Endothelial cell of umbilical vein (primary cell): ENCODE measurements around the gene DAO.

Source experiments
- EZH2 ChIP-seq: IDR thresholded peaks from 2 replicates; pipeline ENCODE4 v1.6.1; 2012; ENCODE audit warnings: borderline replicate concordance, low read depth, mild to moderate bottlenecking, moderate library complexity, low read length, inconsistent platforms; ENCODE audit not compliant: severe bottlenecking
- FOS ChIP-seq: IDR thresholded peaks from 2 replicates; pipeline ENCODE4 v1.6.1; 2011; ENCODE audit warnings: mild to moderate bottlenecking, low read length, moderate library complexity, borderline replicate concordance; ENCODE audit not compliant: insufficient read depth
- GATA2 ChIP-seq: IDR thresholded peaks from 2 replicates; pipeline ENCODE4 v1.7.0; 2011; ENCODE audit warnings: low read depth, mild to moderate bottlenecking, moderate library complexity, mixed read lengths, low read length; ENCODE audit not compliant: insufficient read length, insufficient read depth
- MYC ChIP-seq: IDR thresholded peaks from one replicate; pipeline ENCODE4 v1.6.1; 2011; ENCODE audit warnings: mild to moderate bottlenecking, low read depth, low read length
- POLR2A ChIP-seq: IDR thresholded peaks from 2 replicates; pipeline ENCODE4 v1.6.1; 2012; ENCODE audit warnings: low read depth, mild to moderate bottlenecking, control low read depth, low read length
- POLR2AphosphoS5 ChIP-seq: IDR thresholded peaks from 2 replicates; pipeline ENCODE4 v1.6.1; 2012; ENCODE audit warnings: low read depth, mild to moderate bottlenecking, control low read depth, low read length, moderate library complexity; ENCODE audit not compliant: insufficient read depth
- TF ChIP-seq, protein P1 (sequence below), 2 donors: IDR thresholded peaks; 1 replicate in 1 of 2; 2 replicates in 1 of 2; pipeline ENCODE4 v1.5.1; 2011; ENCODE audit warnings: low read length in 2 of 2, mild to moderate bottlenecking in 2 of 2, moderate library complexity in 2 of 2, control low read depth in 1 of 2, inconsistent platforms in 1 of 2, low read depth in 1 of 2; ENCODE audit not compliant: insufficient read depth in 1 of 2; ENCODE audit errors: extremely low read depth in 1 of 2
- TF ChIP-seq, protein P2 (sequence below): IDR thresholded peaks from 2 replicates; pipeline ENCODE4 v1.6.1; 2011; ENCODE audit not compliant: insufficient read depth, insufficient read length

DNA sequence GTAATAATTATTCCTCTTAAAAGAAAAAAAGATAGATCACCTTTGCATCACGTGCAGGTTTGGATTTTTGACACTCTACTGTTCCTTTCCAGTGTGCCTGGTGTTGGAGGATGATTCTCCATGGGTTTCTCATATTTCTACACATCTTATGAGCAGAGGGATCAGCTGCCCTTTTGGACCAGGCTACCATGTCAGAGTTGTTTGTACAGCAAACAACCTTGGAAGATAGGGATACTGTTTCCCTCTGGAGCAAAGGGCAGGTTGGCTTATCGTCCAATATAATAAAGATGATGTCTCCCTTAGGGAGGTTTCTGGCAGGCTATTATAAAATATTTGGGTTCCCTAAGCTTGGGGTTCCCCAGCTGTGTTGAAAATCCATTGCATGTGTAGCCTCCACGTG lies 42.1 kb downstream of the DAO start:
- TF ChIP-seq, protein P1, sequence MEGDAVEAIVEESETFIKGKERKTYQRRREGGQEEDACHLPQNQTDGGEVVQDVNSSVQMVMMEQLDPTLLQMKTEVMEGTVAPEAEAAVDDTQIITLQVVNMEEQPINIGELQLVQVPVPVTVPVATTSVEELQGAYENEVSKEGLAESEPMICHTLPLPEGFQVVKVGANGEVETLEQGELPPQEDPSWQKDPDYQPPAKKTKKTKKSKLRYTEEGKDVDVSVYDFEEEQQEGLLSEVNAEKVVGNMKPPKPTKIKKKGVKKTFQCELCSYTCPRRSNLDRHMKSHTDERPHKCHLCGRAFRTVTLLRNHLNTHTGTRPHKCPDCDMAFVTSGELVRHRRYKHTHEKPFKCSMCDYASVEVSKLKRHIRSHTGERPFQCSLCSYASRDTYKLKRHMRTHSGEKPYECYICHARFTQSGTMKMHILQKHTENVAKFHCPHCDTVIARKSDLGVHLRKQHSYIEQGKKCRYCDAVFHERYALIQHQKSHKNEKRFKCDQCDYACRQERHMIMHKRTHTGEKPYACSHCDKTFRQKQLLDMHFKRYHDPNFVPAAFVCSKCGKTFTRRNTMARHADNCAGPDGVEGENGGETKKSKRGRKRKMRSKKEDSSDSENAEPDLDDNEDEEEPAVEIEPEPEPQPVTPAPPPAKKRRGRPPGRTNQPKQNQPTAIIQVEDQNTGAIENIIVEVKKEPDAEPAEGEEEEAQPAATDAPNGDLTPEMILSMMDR (IDR thresholded peaks at IDR 0.05; ENCODE audit: extremely low read depth in 1 of 2, insufficient read depth in 1 of 2, low read depth in 1 of 2, low read length in 2 of 2): no peak
- TF ChIP-seq POLR2AphosphoS5 (no peak), POLR2A (no peak), GATA2 (no peak), EZH2 (no peak), MYC (no peak), FOS (no peak)
- TF ChIP-seq, protein P2, sequence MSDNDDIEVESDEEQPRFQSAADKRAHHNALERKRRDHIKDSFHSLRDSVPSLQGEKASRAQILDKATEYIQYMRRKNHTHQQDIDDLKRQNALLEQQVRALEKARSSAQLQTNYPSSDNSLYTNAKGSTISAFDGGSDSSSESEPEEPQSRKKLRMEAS: no peak
